Transverse colon (tissue), 4 donors: ENCODE data around the gene RSRC1. TPM values are rescaled to one million over a fixed set of nuclear protein-coding genes. Genes with fewer than 3 reads are reported as not detected.

Experiments used
- DNase-seq: peaks from one replicate; pipeline ENCODE4 v3.0.0-alpha.2; 2019
- H3K27ac ChIP-seq, 4 donors: fragments of 200-600 bp; sonication (generic); 2 replicates each; pipeline ENCODE4 v1.5.1; 2016 to 2018; ENCODE audit warnings: inconsistent platforms in 4 of 4
- H3K27me3 ChIP-seq: fragments of 200-600 bp; sonication (generic); 2 replicates; pipeline ENCODE4 v1.5.1; 2017; ENCODE audit warnings: inconsistent platforms
- H3K36me3 ChIP-seq, 4 donors: fragments of 200-600 bp; sonication (generic); 2 replicates each; pipeline ENCODE4 v1.5.1; 2017 to 2019; ENCODE audit warnings: inconsistent platforms in 4 of 4
- H3K4me1 ChIP-seq, 4 donors: fragments of 200-600 bp; sonication (generic); 2 replicates each; pipeline ENCODE4 v1.5.1; 2017 to 2020; ENCODE audit warnings: inconsistent platforms in 4 of 4
- H3K4me3 ChIP-seq, 4 donors: fragments of 200-600 bp; sonication (generic); 1 replicate in 1 of 4; 2 replicates in 3 of 4; pipeline versions ENCODE4 v1.5.1 to v1.6.1; 2017 to 2019; ENCODE audit warnings: inconsistent platforms in 4 of 4
- H3K9me3 ChIP-seq, 2 donors: fragments of 200-600 bp; sonication (generic); 2 replicates each; pipeline ENCODE4 v1.5.1; 2017 to 2019; ENCODE audit warnings: inconsistent platforms in 2 of 2
- EP300 ChIP-seq: sonication (generic); formaldehyde crosslinking; IDR thresholded peaks from one replicate; pipeline ENCODE4 v1.6.1; 2017; ENCODE audit warnings: antibody characterized with exemption, low read depth
- POLR2A ChIP-seq: fragments of 450-650 bp; IDR thresholded peaks from one replicate; pipeline ENCODE4 v1.6.1; 2016; ENCODE audit warnings: antibody characterized with exemption, mild to moderate bottlenecking, moderate library complexity
- POLR2AphosphoS5 ChIP-seq, 3 donors: sonication (generic); formaldehyde crosslinking; IDR thresholded peaks; one replicate each; pipeline ENCODE4 v1.6.1; 2016; ENCODE audit warnings: antibody characterized with exemption in 3 of 3
- WGBS, 2 donors: methylation state at CpG; one replicate each; pipeline ENCODE4 v1.1.5; 2018; ENCODE audit warnings: low coverage in 1 of 2; 5-methylcytosine and 5-hydroxymethylcytosine counted together
- in situ Hi-C, 4 donors: fragments of 200-750 bp; cut with MboI; loops; one replicate each; pipeline versions ENCODE4 v1.15.0 to v1.15.1; 2017; ENCODE audit warnings: low sequenced_read_pairs in 3 of 4, low pct_ligation_motif_present in 1 of 4, low pct_unique_long_range_greater_than_20kb in 1 of 4
- intact Hi-C: fragments of 100-400 bp; cut with DNase I; formaldehyde crosslinking; loops from one replicate; pipeline ENCODE4 v1.15.1; 2023; ENCODE audit warnings: low total_unique reads
- total RNA-seq, 4 donors: library from RNA; depleted of rRNA; stranded (reverse); fragments of >200 nt; gene quantifications; one replicate each; pipeline ENCODE4 v1.1.0, GENCODE V29; 2016
- TF ChIP-seq, protein P1 (sequence below), 5 experiments: fragments of 200-600 bp in 3 of 5; fragments of 450-650 bp in 2 of 5; sonication (generic) in 3 of 5; IDR thresholded peaks; 1 replicate in 2 of 5; 2 replicates in 3 of 5; pipeline ENCODE4 v1.5.1; 2016 to 2017; ENCODE audit warnings: antibody characterized with exemption in 5 of 5, inconsistent platforms in 3 of 5, mild to moderate bottlenecking in 2 of 5, moderate library complexity in 1 of 5

The RSRC1 gene
- total RNA-seq, 4 donors from 2014 or later = 5.6 to 65.1 (median 37.1) TPM

DNA sequence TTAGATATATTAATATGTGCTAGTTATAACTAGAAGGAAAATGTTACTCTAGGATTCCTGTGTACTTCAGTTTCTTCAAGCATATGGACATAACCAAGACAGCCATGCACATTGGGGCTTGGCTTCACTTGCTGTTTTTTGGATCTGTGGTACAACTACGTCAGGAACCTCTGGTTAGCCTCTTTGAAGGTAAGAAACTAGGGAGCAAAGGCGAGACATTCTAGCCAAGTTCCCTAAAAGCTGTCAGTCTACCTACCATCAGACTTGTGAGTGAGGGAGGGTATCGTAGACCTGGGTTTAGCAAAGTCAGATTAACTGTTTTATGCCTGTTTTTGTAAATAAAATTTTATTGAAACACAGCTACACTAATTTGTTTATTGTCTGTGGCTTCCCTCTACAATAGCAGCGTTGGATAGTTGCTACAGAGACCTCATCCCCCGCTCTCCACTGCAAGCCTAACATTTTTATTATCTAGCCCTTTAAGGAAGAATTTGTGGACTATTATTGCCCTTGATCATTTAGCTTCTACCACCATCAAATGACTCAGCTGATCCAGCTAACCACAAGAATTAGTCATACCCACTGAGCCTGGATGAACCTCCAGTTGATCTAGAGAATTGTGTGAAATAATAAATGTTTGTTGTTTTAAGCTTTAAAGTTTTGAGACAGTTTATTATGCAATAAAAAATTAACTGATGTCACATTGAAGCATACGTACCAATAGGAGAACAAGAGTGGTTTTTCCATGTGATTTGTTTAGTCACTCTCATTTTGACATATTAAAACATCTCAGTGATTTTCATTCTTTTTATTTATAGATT lies 58.1 kb downstream of the RSRC1 start:
- no peaks in the 10 kb centered on the region for H3K9me3 ChIP-seq
- in situ Hi-C loops (no loop called here), intact Hi-C loops (no loop called here)
- no peaks in the 10 kb centered on the region for H3K27me3 ChIP-seq
- no peak overlapping the region for H3K27ac ChIP-seq
- TF ChIP-seq POLR2A = no peak
- TF ChIP-seq POLR2AphosphoS5 (IDR thresholded peaks at IDR 0.05) = no peak
- no peak for TF ChIP-seq EP300
- TF ChIP-seq, protein P1, sequence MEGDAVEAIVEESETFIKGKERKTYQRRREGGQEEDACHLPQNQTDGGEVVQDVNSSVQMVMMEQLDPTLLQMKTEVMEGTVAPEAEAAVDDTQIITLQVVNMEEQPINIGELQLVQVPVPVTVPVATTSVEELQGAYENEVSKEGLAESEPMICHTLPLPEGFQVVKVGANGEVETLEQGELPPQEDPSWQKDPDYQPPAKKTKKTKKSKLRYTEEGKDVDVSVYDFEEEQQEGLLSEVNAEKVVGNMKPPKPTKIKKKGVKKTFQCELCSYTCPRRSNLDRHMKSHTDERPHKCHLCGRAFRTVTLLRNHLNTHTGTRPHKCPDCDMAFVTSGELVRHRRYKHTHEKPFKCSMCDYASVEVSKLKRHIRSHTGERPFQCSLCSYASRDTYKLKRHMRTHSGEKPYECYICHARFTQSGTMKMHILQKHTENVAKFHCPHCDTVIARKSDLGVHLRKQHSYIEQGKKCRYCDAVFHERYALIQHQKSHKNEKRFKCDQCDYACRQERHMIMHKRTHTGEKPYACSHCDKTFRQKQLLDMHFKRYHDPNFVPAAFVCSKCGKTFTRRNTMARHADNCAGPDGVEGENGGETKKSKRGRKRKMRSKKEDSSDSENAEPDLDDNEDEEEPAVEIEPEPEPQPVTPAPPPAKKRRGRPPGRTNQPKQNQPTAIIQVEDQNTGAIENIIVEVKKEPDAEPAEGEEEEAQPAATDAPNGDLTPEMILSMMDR (IDR thresholded peaks at IDR 0.05) = no peak
- 53 to 69% methylated on average over 5 to 6 of the region's 6 CpGs for WGBS, 2 donors
- no peak for DNase-seq
- no peaks in the 10 kb centered on the region for H3K36me3 ChIP-seq
- H3K4me1 ChIP-seq = peaks cover 0 to 11% (median 4%) of the 10 kb centered on the region in 4 donors
- no peak overlapping the region for H3K4me3 ChIP-seq

DNA sequence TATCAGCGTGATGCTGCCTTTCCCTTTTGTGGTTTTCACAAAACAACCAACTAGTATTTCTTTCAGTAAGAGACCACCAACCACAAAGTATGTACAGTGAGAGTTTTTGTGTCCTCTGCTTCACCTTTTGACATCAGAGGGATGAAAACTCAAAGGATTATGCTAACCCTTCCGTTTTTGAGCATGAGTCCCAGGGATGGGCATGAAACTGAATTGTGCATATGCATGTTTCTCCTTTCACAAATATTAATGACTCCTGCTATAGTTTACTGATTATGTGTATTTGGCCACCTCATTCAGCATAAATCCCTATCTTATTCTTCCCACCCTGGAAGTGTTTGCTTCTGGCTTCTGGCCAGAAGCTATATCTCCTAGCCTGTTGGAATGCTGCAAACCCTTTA lies 59.2 kb downstream of the RSRC1 start:
- no peaks in the 10 kb centered on the region for H3K27me3 ChIP-seq
- TF ChIP-seq POLR2AphosphoS5 (IDR thresholded peaks at IDR 0.05) (no peak), EP300 (no peak)
- TF ChIP-seq, protein P1 (IDR thresholded peaks at IDR 0.05) = no peak
- peaks cover 0 to 11% (median 4%) of the 10 kb centered on the region in 4 donors for H3K4me1 ChIP-seq
- no peak overlapping the region for H3K4me3 ChIP-seq
- H3K36me3 ChIP-seq = no peaks in the 10 kb centered on the region
- in situ Hi-C loops (no loop called here), intact Hi-C loops (no loop called here)
- H3K9me3 ChIP-seq = no peaks in the 10 kb centered on the region
- no peak for DNase-seq
- no peak overlapping the region for H3K27ac ChIP-seq
- 81 to 100% methylated on average over 1 to 2 of the region's 2 CpGs for WGBS, 2 donors

DNA sequence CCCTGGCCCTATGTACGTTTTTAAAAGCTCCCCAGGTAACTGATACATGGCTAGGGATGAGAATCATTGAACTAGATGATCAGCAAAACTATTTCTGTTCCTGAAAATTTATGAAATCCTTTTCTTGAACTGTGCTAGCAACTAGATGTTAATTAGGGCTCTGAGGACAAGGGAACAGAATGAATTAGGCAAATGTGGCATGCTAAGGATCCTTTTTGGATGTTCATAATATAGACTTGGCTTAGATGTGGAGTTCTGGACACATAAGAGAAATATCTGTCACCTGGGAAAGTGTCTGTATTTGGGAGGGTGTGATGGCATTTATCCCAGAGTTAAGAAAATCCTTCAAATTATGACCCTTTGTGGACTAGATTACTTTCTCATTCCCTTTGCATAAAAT lies 71.2 kb downstream of the RSRC1 start:
- DNase-seq = no peak
- no peaks in the 10 kb centered on the region for H3K4me1 ChIP-seq
- no peaks in the 10 kb centered on the region for H3K36me3 ChIP-seq
- no peaks in the 10 kb centered on the region for H3K27me3 ChIP-seq
- WGBS, 2 donors = 84 to 100% methylated on average over 1 of the region's 1 CpG
- no peaks in the 10 kb centered on the region for H3K9me3 ChIP-seq
- no peak overlapping the region for H3K4me3 ChIP-seq
- H3K27ac ChIP-seq = no peak overlapping the region
- in situ Hi-C loops = no loop called here
- intact Hi-C loops = no loop called here
- TF ChIP-seq, protein P1 (IDR thresholded peaks at IDR 0.05) = no peak
- no peak for TF ChIP-seq POLR2AphosphoS5 (IDR thresholded peaks at IDR 0.05)
- TF ChIP-seq EP300 = no peak
- TF ChIP-seq POLR2A = no peak

DNA sequence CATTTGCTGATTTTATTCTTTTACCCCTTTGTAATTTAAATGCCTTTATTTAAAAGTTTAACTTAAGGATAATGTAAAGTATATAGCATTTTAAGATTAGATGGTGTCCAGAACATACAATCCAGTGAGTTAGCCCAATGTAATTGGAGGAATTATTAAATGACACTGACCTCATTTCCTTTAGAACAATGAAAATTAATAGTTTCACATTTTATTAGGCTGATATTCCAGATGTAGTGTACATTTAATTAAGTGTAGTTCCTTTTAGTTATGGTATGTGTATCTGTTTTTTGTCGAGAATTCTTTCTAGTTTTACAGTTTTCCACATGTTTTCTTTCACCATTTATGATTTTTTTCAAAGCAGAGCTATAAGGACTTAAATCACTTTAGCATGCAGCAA lies 75.8 kb downstream of the RSRC1 start:
- Histone ChIP-seq H3K27ac (no peak overlapping the region), H3K9me3 (no peaks in the 10 kb centered on the region), H3K4me3 (no peak overlapping the region), H3K4me1 (no peaks in the 10 kb centered on the region), H3K27me3 (no peaks in the 10 kb centered on the region), H3K36me3 (no peaks in the 10 kb centered on the region)
- TF ChIP-seq POLR2AphosphoS5 (IDR thresholded peaks at IDR 0.05) = no peak
- TF ChIP-seq, protein P1 (IDR thresholded peaks at IDR 0.05) = no peak
- TF ChIP-seq POLR2A = no peak
- TF ChIP-seq EP300 = no peak
- WGBS, 2 donors = 83 to 94% methylated on average over 1 of the region's 1 CpG
- in situ Hi-C loops = no loop called here
- DNase-seq = no peak
- intact Hi-C loops = no loop called here
